ENCODE results near the gene ZNRF2. TPM values are rescaled to one million over a fixed set of nuclear protein-coding genes. Genes with fewer than 3 reads are reported as not detected.

ZNRF2 gene
- total and polyA plus RNA-seq, 2 of the 4 experiments (the other 2 are of a cell fraction): 0.31 to 0.54 TPM

DNA sequence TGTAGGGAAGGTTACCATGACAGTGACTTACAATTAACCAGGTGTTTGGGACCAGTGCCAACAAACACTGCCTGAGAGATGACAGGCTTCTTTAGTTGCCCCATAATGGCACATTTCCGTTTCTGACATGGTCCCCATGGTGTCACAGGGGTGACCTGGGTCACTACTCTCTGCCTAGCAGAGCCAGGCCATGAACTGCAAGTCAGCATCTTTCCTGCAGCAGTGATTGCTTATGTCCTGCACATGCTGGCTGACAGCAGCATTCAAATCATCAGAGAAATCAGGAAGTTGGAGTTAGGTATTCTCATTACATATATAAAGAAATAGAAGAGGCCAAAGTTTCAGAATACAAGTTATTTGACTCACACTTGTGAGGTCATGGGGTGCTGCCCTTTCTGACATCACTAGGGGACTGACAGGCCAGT, 47.1 kb upstream of the ZNRF2 start (continued):
- no peak for TF ChIP-seq CEBPB (IDR thresholded peaks at IDR 0.05; ENCODE audit: low read depth, low read length)
- TF ChIP-seq, protein P1, sequence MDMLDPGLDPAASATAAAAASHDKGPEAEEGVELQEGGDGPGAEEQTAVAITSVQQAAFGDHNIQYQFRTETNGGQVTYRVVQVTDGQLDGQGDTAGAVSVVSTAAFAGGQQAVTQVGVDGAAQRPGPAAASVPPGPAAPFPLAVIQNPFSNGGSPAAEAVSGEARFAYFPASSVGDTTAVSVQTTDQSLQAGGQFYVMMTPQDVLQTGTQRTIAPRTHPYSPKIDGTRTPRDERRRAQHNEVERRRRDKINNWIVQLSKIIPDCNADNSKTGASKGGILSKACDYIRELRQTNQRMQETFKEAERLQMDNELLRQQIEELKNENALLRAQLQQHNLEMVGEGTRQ (IDR thresholded peaks at IDR 0.05; ENCODE audit: low read depth, low read length): no peak

DNA sequence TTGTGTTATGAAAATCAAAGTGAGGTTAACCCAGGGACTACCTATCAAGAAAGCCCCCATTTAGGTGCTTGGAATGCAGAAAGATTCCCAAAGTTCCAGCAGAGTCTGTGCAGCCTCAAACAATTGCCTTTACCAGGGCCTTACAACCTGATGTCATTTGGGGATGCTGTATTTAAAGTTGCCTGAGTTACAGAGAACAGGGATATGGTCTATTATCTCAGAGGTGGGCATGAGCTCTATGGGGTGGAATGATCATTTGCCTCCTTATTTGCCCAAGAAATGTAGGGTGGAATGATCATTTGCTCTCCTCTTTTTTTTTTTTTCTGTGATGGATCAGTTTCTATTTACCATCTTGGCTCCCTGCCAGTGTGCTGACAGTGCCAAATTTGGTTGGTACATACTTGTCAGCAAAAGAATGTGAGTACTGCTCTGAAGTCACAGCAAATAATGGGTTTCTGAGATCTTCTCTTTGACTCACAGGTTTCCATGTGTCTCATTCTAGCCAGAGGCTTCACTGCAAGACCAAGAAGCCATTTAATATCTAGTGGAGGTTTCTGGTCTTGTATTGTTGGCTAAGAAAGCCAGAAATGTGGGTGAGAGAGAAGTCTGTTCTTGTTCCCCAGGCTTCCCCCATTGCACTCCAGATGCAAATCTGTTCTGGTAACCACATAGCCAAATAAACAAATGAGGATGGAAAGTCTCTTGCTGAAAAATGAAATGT, 45.5 kb upstream of the ZNRF2 start:
- no peak overlapping the region for H2BK5ac ChIP-seq (ENCODE audit: low read depth, low read length, poor library complexity, severe bottlenecking)
- CTCF ChIA-PET: interaction anchor here (0.6 to 1.4 kb wide), 2 partner anchors 39 to 74 kb away, joined by 3 read pairs; no protein-coding TSS in a partner anchor
- no peaks in the 10 kb centered on the region for H3K9me3 ChIP-seq (ENCODE audit: control insufficient read depth, insufficient read depth, low read length)
- H4K20me1 ChIP-seq (ENCODE audit: insufficient read depth, low read length): no peaks in the 10 kb centered on the region
- H2AFZ ChIP-seq (replicated peaks; ENCODE audit: low read length, poor library complexity): no peak overlapping the region
- no peaks in the 10 kb centered on the region; the same call in 1 of the 2 replicates for H3K27me3 ChIP-seq (ENCODE audit: control insufficient read depth, insufficient read depth, low read length)
- no peak overlapping the region for H2BK15ac ChIP-seq (ENCODE audit: low read depth, low read length)
- H3K9me1 ChIP-seq (ENCODE audit: insufficient read depth, low read length): no peaks in the 10 kb centered on the region
- no peak overlapping the region for H4K5ac ChIP-seq (ENCODE audit: low read depth, low read length)
- TF ChIP-seq CEBPB (IDR thresholded peaks at IDR 0.05; ENCODE audit: low read depth, low read length): no peak
- no peak for TF ChIP-seq MXI1 (IDR thresholded peaks at IDR 0.05; ENCODE audit: borderline replicate concordance, low read depth, low read length)
- TF ChIP-seq POLR2A (IDR thresholded peaks at IDR 0.05; ENCODE audit: low read depth, low read length): no peak
- dilution Hi-C loops (cut with HindIII; ENCODE audit: low sequenced_read_pairs, unreplicated experiment): no loop called here
- no peaks in the 10 kb centered on the region for H3K4me1 ChIP-seq (ENCODE audit: control insufficient read depth, insufficient read depth, low read length)
- BruUV-seq (replicated peaks): no TSS peak
- H2AK9ac ChIP-seq (replicated peaks; ENCODE audit: low read depth, low read length, poor library complexity): no peak overlapping the region
- no peak overlapping the region for H2BK120ac ChIP-seq (ENCODE audit: low read depth, low read length)
- no peak overlapping the region for H3K27ac ChIP-seq (ENCODE audit: insufficient read depth, low read length)
- H3K4ac ChIP-seq (ENCODE audit: low read depth, low read length): no peak overlapping the region
- no peak for DNase-seq
- no peak overlapping the region for H3K56ac ChIP-seq (ENCODE audit: extremely low read depth, insufficient read depth, low read length)
- no peak overlapping the region for H3K4me3 ChIP-seq (ENCODE audit: insufficient read depth, low read depth, low read length)
- POLR2A ChIA-PET (ENCODE audit: unreplicated experiment): no interaction called here
- no peak overlapping the region for H4K91ac ChIP-seq (ENCODE audit: insufficient read depth, low read depth, low read length)
- H2BK20ac ChIP-seq (ENCODE audit: low read depth, low read length): no peak overlapping the region
- H3K9ac ChIP-seq (ENCODE audit: low read depth, low read length): no peak overlapping the region
- H3K14ac ChIP-seq (replicated peaks; ENCODE audit: low read depth, low read length): no peak overlapping the region
- intact Hi-C loops (cut with micrococcal nuclease): no loop called here
- no peak overlapping the region for H3K23ac ChIP-seq (ENCODE audit: low read depth, low read length)
- H4K8ac ChIP-seq (ENCODE audit: low read depth in 2 of 2, low read length in 2 of 2): no peak overlapping the region
- no peak overlapping the region for H2AK5ac ChIP-seq (ENCODE audit: low read depth, low read length)
- H3K18ac ChIP-seq (ENCODE audit: low read depth, low read length): no peak overlapping the region
- no peak for ATAC-seq (ENCODE audit: low read depth)
- in situ Hi-C loops (cut with MboI; ENCODE audit: low sequenced_read_pairs): no loop called here
- H3K36me3 ChIP-seq (ENCODE audit: control insufficient read depth, insufficient read depth, low read length): no peaks in the 10 kb centered on the region
- no peaks in the 10 kb centered on the region for H3K79me1 ChIP-seq (ENCODE audit: low read depth in 1 of 2, low read length in 2 of 2)
- no peak overlapping the region for H3K4me2 ChIP-seq (ENCODE audit: low read depth, low read length)

All from IMR-90 (cell line).